CD14-positive monocyte (primary cell): ENCODE data around the gene SLC8A2. TPM values are rescaled to one million over a fixed set of nuclear protein-coding genes. Genes with fewer than 3 reads are reported as not detected.

Experiments
- DNase-seq, 3 donors: peaks; one replicate each; pipeline ENCODE4 v3.0.0-alpha.2; 2011 to 2022
- H2AFZ ChIP-seq: 2 replicates; pipeline ENCODE4 v1.6.0; 2012; ENCODE audit warnings: mild to moderate bottlenecking, low read depth, low read length, inconsistent platforms; ENCODE audit not compliant: insufficient read depth, poor library complexity, severe bottlenecking
- H3K27ac ChIP-seq, 2 donors: 1 replicate in 1 of 2; 2 replicates in 1 of 2; pipeline ENCODE4 v1.5.1; 2012 to 2013; ENCODE audit warnings: low read length in 2 of 2, control low read depth in 1 of 2, inconsistent platforms in 1 of 2, low read depth in 1 of 2, mild to moderate bottlenecking in 1 of 2
- H3K27me3 ChIP-seq, 2 donors: one replicate each; pipeline versions ENCODE4 v1.6.0 to v1.6.1; 2011 to 2013; ENCODE audit warnings: low read length in 2 of 2; ENCODE audit not compliant: control insufficient read depth in 2 of 2, insufficient read depth in 2 of 2
- H3K36me3 ChIP-seq, 2 donors: replicated peaks in 1 of 2; 1 replicate in 1 of 2; 2 replicates in 1 of 2; pipeline versions ENCODE4 v1.5.1 to v1.6.1; 2012 to 2013; ENCODE audit warnings: low read length in 2 of 2, control low read depth in 1 of 2, inconsistent platforms in 1 of 2, mild to moderate bottlenecking in 1 of 2; ENCODE audit not compliant: insufficient read depth in 2 of 2, control insufficient read depth in 1 of 2
- H3K4me1 ChIP-seq, 2 donors: 1 replicate in 1 of 2; 2 replicates in 1 of 2; pipeline versions ENCODE4 v1.5.1 to v1.6.1; 2012 to 2013; ENCODE audit warnings: low read length in 2 of 2, control low read depth in 1 of 2, inconsistent platforms in 1 of 2, mild to moderate bottlenecking in 1 of 2, moderate library complexity in 1 of 2; ENCODE audit not compliant: insufficient read depth in 2 of 2, control insufficient read depth in 1 of 2
- H3K4me2 ChIP-seq: replicated peaks from 2 replicates; pipeline ENCODE3; 2012; ENCODE audit warnings: low read length, moderate library complexity, mild to moderate bottlenecking; ENCODE audit not compliant: poor library complexity, severe bottlenecking; ENCODE audit errors: extremely low read depth
- H3K4me3 ChIP-seq, 3 experiments: fragments of 200-600 bp in 1 of 3; sonication (generic) in 1 of 3; replicated peaks in 1 of 3; 1 replicate in 2 of 3; 2 replicates in 1 of 3; pipeline ENCODE4 v1.5.1; 2011 to 2013; ENCODE audit warnings: low read length in 3 of 3, mild to moderate bottlenecking in 3 of 3, control low read depth in 2 of 3, low read depth in 2 of 3, inconsistent platforms in 1 of 3, moderate library complexity in 1 of 3
- H3K79me2 ChIP-seq: 2 replicates; pipeline ENCODE4 v1.6.0; 2012; ENCODE audit warnings: mild to moderate bottlenecking, control low read depth, inconsistent platforms, low read length, moderate library complexity; ENCODE audit not compliant: insufficient read depth
- H3K9ac ChIP-seq: 2 replicates; pipeline ENCODE4 v1.6.0; 2017; ENCODE audit warnings: low read length, mild to moderate bottlenecking; ENCODE audit not compliant: insufficient read depth, poor library complexity, severe bottlenecking
- H3K9me3 ChIP-seq, 2 donors: replicated peaks in 1 of 2; 1 replicate in 1 of 2; 2 replicates in 1 of 2; pipeline versions ENCODE4 v1.5.1 to v1.6.1; 2012 to 2013; ENCODE audit warnings: low read length in 2 of 2, control low read depth in 1 of 2; ENCODE audit not compliant: control insufficient read depth in 1 of 2, insufficient read depth in 1 of 2
- H4K20me1 ChIP-seq: 2 replicates; pipeline ENCODE4 v1.6.0; 2012; ENCODE audit warnings: mild to moderate bottlenecking, low read length, control low read depth, moderate library complexity; ENCODE audit not compliant: insufficient read depth
- H3K27ac Mint-ChIP-seq, 7 donors: one replicate each; pipeline ENCODE4 v1.8.0; 2020; ENCODE audit warnings: mild to moderate bottlenecking in 7 of 7, mixed read lengths in 7 of 7, moderate library complexity in 6 of 7, inconsistent platforms in 2 of 7
- H3K27me3 Mint-ChIP-seq, 3 donors: one replicate each; pipeline ENCODE4 v1.8.0; 2021 to 2022; ENCODE audit warnings: low read depth in 3 of 3, mild to moderate bottlenecking in 3 of 3, mixed read lengths in 3 of 3, moderate library complexity in 3 of 3, inconsistent platforms in 1 of 3
- H3K36me3 Mint-ChIP-seq, 2 donors: one replicate each; pipeline ENCODE4 v1.8.0; 2020; ENCODE audit warnings: mixed read lengths in 2 of 2, inconsistent platforms in 1 of 2, mild to moderate bottlenecking in 1 of 2
- H3K4me1 Mint-ChIP-seq: one replicate; pipeline ENCODE4 v1.8.0; 2020; ENCODE audit warnings: mild to moderate bottlenecking, mixed read lengths
- H3K4me3 Mint-ChIP-seq, 2 donors: one replicate each; pipeline ENCODE4 v1.8.0; 2020; ENCODE audit warnings: mild to moderate bottlenecking in 2 of 2, mixed read lengths in 2 of 2, moderate library complexity in 1 of 2
- H3K9me3 Mint-ChIP-seq, 7 donors: one replicate each; pipeline ENCODE4 v1.8.0; 2020 to 2022; ENCODE audit warnings: mixed read lengths in 7 of 7, mild to moderate bottlenecking in 6 of 7, moderate library complexity in 6 of 7, inconsistent platforms in 2 of 7
- CTCF ChIP-seq: fragments of 200-600 bp; IDR thresholded peaks from one replicate; pipeline ENCODE4 v1.8.0; 2022; ENCODE audit warnings: antibody characterized with exemption, mild to moderate bottlenecking
- WGBS: methylation state at CpG from one replicate; pipeline ENCODE4 v1.1.5; 2013; ENCODE audit warnings: missing lambda C conversion rate; ENCODE audit not compliant: insufficient coverage; 5-methylcytosine and 5-hydroxymethylcytosine counted together
- intact Hi-C, 2 donors: fragments of 100-400 bp; cut with micrococcal nuclease; formaldehyde crosslinking; loops; one replicate each; pipeline versions ENCODE4 v1.15.0 to v1.15.1; 2023
- polyA plus RNA-seq, 3 donors: library from polyadenylated mRNA; depleted of rRNA in 1 of 3; unstranded in 2 of 3; stranded (reverse) in 1 of 3; fragments of 300-500 nt in 2 of 3; fragments of >200 nt in 1 of 3; fragmentation: Illumina TruSeq in 2 of 3; gene quantifications; 1 replicate in 2 of 3; 2 replicates in 1 of 3; pipeline ENCODE4 v1.2.3, GENCODE V29; 2012 to 2021

SLC8A2 gene
- polyA plus RNA-seq, 3 donors: not detected

- H3K27ac ChIP-seq: no peak overlapping the region
- H3K4me3 Mint-ChIP-seq: no peak overlapping the region
Observed at GRCh38 chr19:47491358-47492136, 19.9 kb upstream of the SLC8A2 start.

GRCh38 chr19:47490847-47491246, 19.2 kb upstream of the SLC8A2 start:
- Histone ChIP-seq H2AFZ (no peak overlapping the region), H3K4me3 (no peak overlapping the region), H3K27me3 (no peaks in the 10 kb centered on the region), H3K9ac (no peak overlapping the region), H3K27ac (no peak overlapping the region), H4K20me1 (peaks cover 39% of the 10 kb centered on the region), H3K79me2 (no peaks in the 10 kb centered on the region), H3K36me3 (peaks cover 67 to 80% of the 10 kb centered on the region in 2 donors), H3K4me2 (no peak overlapping the region), H3K4me1 (no peaks in the 10 kb centered on the region), H3K9me3 (no peaks in the 10 kb centered on the region)
- no peak for TF ChIP-seq CTCF
- H3K36me3 Mint-ChIP-seq: peaks cover 57 to 76% of the 10 kb centered on the region in 2 donors
- intact Hi-C loops: no loop called here
- H3K9me3 Mint-ChIP-seq: no peaks in the 10 kb centered on the region
- H3K4me1 Mint-ChIP-seq: peaks cover 6% of the 10 kb centered on the region
- no peak for DNase-seq
- peaks cover 0 to 6% (median 0%) of the 10 kb centered on the region in 3 donors for H3K27me3 Mint-ChIP-seq
- H3K27ac Mint-ChIP-seq: peak overlapping the region in 2 of 7 donors; percentile 7 to 43
- 83% methylated on average over 1 of the region's 3 CpGs for WGBS
- H3K4me3 Mint-ChIP-seq: no peak overlapping the region

More at GRCh38 chr19:47491358-47492136, 19.9 kb upstream of the SLC8A2 start:
- DNase-seq: no peak
- Mint-ChIP-seq H3K9me3 (no peaks in the 10 kb centered on the region), H3K36me3 (peaks cover 62 to 83% of the 10 kb centered on the region in 2 donors), H3K27me3 (peaks cover 0 to 4% (median 0%) of the 10 kb centered on the region in 3 donors), H3K27ac (peak overlapping the region in 1 of 7 donors; percentile 25), H3K4me1 (peaks cover 6% of the 10 kb centered on the region)
- 95% methylated on average over 11 of the region's 22 CpGs for WGBS
- Histone ChIP-seq H3K4me1 (no peaks in the 10 kb centered on the region), H3K27me3 (no peaks in the 10 kb centered on the region), H3K36me3 (peaks cover 74 to 87% of the 10 kb centered on the region in 2 donors), H3K79me2 (no peaks in the 10 kb centered on the region), H3K4me3 (no peak overlapping the region), H3K9me3 (no peaks in the 10 kb centered on the region), H3K4me2 (no peak overlapping the region), H2AFZ (no peak overlapping the region), H3K9ac (no peak overlapping the region), H4K20me1 (peaks cover 46% of the 10 kb centered on the region)
- intact Hi-C loops: no loop called here
- no peak for TF ChIP-seq CTCF
